Endothelial cell of umbilical vein (primary cell): ENCODE results near the gene BLTP3A. TPM values are rescaled to one million over a fixed set of nuclear protein-coding genes. Genes with fewer than 3 reads are reported as not detected.

Experiments used
- BruUV-seq: library from RNA; stranded (reverse); fragments of 400-500 nt; replicated peaks from 2 replicates; lab custom pipeline; 2021; lab: Mats Ljungman, UMichigan
- CTCF ChIA-PET: fragments of 300-600, 350-600 bp; sonication (Branson Sonifier 250); formaldehyde crosslinking; loops from one replicate; lab custom pipeline; 2021; ENCODE audit warnings: antibody characterized with exemption, inconsistent platforms; lab: Charles Lee
- POLR2A ChIA-PET: fragments of 300-600, 350-600 bp; sonication (Branson Sonifier 250); formaldehyde crosslinking; loops from one replicate; lab custom pipeline; 2021; ENCODE audit warnings: antibody characterized with exemption, inconsistent platforms; lab: Charles Lee
- DNase-seq: peaks from one replicate; pipeline ENCODE4 v3.0.0-alpha.2; 2011; ENCODE audit warnings: low read depth, low spot score
- FAIRE-seq: peaks from 2 replicates; lab custom pipeline; 2011; peaks lifted over from hg19 to GRCh38; lab: Jason Lieb, UNC
- H2AFZ ChIP-seq: 2 replicates; pipeline ENCODE4 v1.6.0; 2012; ENCODE audit warnings: low read depth, low read length, control low read depth, inconsistent platforms
- H3K27ac ChIP-seq: 2 replicates; pipeline ENCODE4 v1.5.1; 2011; ENCODE audit warnings: low read depth, mild to moderate bottlenecking, control low read depth, low read length, moderate library complexity; ENCODE audit not compliant: insufficient read depth
- H3K27me3 ChIP-seq, 2 experiments: 2 replicates each; pipeline versions ENCODE4 v1.6.0 to v1.6.1; 2011; ENCODE audit warnings: low read length in 2 of 2, mixed read lengths in 1 of 2; ENCODE audit not compliant: control insufficient read depth in 2 of 2, insufficient read depth in 2 of 2
- H3K36me3 ChIP-seq, 2 experiments: 2 replicates in 1 of 2; 3 replicates in 1 of 2; pipeline ENCODE4 v1.5.1; 2011; ENCODE audit warnings: low read length in 2 of 2, mild to moderate bottlenecking in 1 of 2, moderate library complexity in 1 of 2; ENCODE audit not compliant: control insufficient read depth in 2 of 2, insufficient read depth in 2 of 2; ENCODE audit errors: extremely low read depth in 1 of 2
- H3K4me1 ChIP-seq: 3 replicates; pipeline ENCODE4 v1.5.1; 2011; ENCODE audit warnings: mild to moderate bottlenecking, low read length; ENCODE audit not compliant: control insufficient read depth, insufficient read depth; ENCODE audit errors: extremely low read depth
- H3K4me2 ChIP-seq: 2 replicates; pipeline ENCODE4 v1.6.1; 2011; ENCODE audit warnings: low read length, control low read depth, mixed read lengths; ENCODE audit not compliant: insufficient read depth
- H3K4me3 ChIP-seq, 3 experiments: fragments of 200-600 bp in 1 of 3; sonication (generic), shearing (Covaris generic) in 1 of 3; replicated peaks in 1 of 3; 2 replicates each; pipeline ENCODE4 v1.5.1; 2011 to 2016; ENCODE audit warnings: control low read depth in 3 of 3, low read length in 3 of 3, mild to moderate bottlenecking in 2 of 3, inconsistent platforms in 1 of 3, low read depth in 1 of 3, moderate library complexity in 1 of 3; ENCODE audit not compliant: insufficient read depth in 1 of 3
- H3K79me2 ChIP-seq: 2 replicates; pipeline ENCODE4 v1.6.0; 2012; ENCODE audit warnings: low read length, inconsistent platforms; ENCODE audit not compliant: control insufficient read depth, insufficient read depth
- H3K9ac ChIP-seq: replicated peaks from 2 replicates; pipeline ENCODE3; 2011; ENCODE audit warnings: low read length, control low read depth; ENCODE audit not compliant: insufficient read depth; ENCODE audit errors: extremely low read depth
- H3K9me1 ChIP-seq: replicated peaks from 3 replicates; pipeline ENCODE4 v1.6.0; 2011; ENCODE audit warnings: mild to moderate bottlenecking, low read length; ENCODE audit not compliant: control insufficient read depth, insufficient read depth; ENCODE audit errors: extremely low read depth
- H3K9me3 ChIP-seq: replicated peaks from 2 replicates; pipeline ENCODE4 v1.5.1; 2012; ENCODE audit warnings: low read length, inconsistent platforms; ENCODE audit not compliant: control insufficient read depth, insufficient read depth
- H4K20me1 ChIP-seq: replicated peaks from 2 replicates; pipeline ENCODE3; 2011; ENCODE audit warnings: mild to moderate bottlenecking, low read length; ENCODE audit not compliant: control insufficient read depth, insufficient read depth; ENCODE audit errors: extremely low read depth
- CTCF ChIP-seq, 2 donors: IDR thresholded peaks; 1 replicate in 1 of 2; 2 replicates in 1 of 2; pipeline ENCODE4 v1.5.1; 2011; ENCODE audit warnings: low read length in 2 of 2, mild to moderate bottlenecking in 2 of 2, moderate library complexity in 2 of 2, control low read depth in 1 of 2, inconsistent platforms in 1 of 2, low read depth in 1 of 2; ENCODE audit not compliant: insufficient read depth in 1 of 2; ENCODE audit errors: extremely low read depth in 1 of 2
- EZH2 ChIP-seq: IDR thresholded peaks from 2 replicates; pipeline ENCODE4 v1.6.1; 2012; ENCODE audit warnings: borderline replicate concordance, low read depth, mild to moderate bottlenecking, moderate library complexity, low read length, inconsistent platforms; ENCODE audit not compliant: severe bottlenecking
- FOS ChIP-seq: IDR thresholded peaks from 2 replicates; pipeline ENCODE4 v1.6.1; 2011; ENCODE audit warnings: mild to moderate bottlenecking, low read length, moderate library complexity, borderline replicate concordance; ENCODE audit not compliant: insufficient read depth
- GATA2 ChIP-seq: IDR thresholded peaks from 2 replicates; pipeline ENCODE4 v1.7.0; 2011; ENCODE audit warnings: low read depth, mild to moderate bottlenecking, moderate library complexity, mixed read lengths, low read length; ENCODE audit not compliant: insufficient read length, insufficient read depth
- JUN ChIP-seq: IDR thresholded peaks from 2 replicates; pipeline ENCODE4 v1.6.1; 2011; ENCODE audit warnings: borderline replicate concordance, low read depth; ENCODE audit not compliant: insufficient read length, insufficient read depth
- MAX ChIP-seq: IDR thresholded peaks from 2 replicates; pipeline ENCODE4 v1.6.1; 2011; ENCODE audit not compliant: insufficient read depth, insufficient read length
- MYC ChIP-seq: IDR thresholded peaks from one replicate; pipeline ENCODE4 v1.6.1; 2011; ENCODE audit warnings: mild to moderate bottlenecking, low read depth, low read length
- POLR2A ChIP-seq: IDR thresholded peaks from 2 replicates; pipeline ENCODE4 v1.6.1; 2012; ENCODE audit warnings: low read depth, mild to moderate bottlenecking, control low read depth, low read length
- POLR2AphosphoS5 ChIP-seq: IDR thresholded peaks from 2 replicates; pipeline ENCODE4 v1.6.1; 2012; ENCODE audit warnings: low read depth, mild to moderate bottlenecking, control low read depth, low read length, moderate library complexity; ENCODE audit not compliant: insufficient read depth
- dilution Hi-C: fragments of 300-500 bp; cut with MboI; formaldehyde crosslinking; loops from one replicate; pipeline ENCODE4 v1.15.0; 2019; ENCODE audit warnings: low sequenced_read_pairs; ENCODE audit not compliant: extremely low pct_ligation_motif_present
- intact Hi-C: fragments of 100-400 bp; cut with micrococcal nuclease; formaldehyde crosslinking; loops from one replicate; pipeline ENCODE4 v1.10.0; 2022
- polyA plus RNA-seq, 4 experiments: library from polyadenylated mRNA; depleted of rRNA in 3 of 4; stranded (reverse) in 3 of 4; unstranded in 1 of 4; fragments of >200 nt; gene quantifications; 2 replicates each; pipeline versions ENCODE4 v1.2.1 to v1.2.3, GENCODE V29; 2011 to 2012; ENCODE audit warnings: missing spikeins in 1 of 4
- total RNA-seq: library from RNA; stranded (reverse); gene quantifications from 2 replicates; pipeline ENCODE4 v1.2.3, GENCODE V29; 2021

The BLTP3A gene
- total and polyA plus RNA-seq, 2 donors (not counting 3 experiments of a cell fraction or from before 2014, with no cell fraction given), result 4.6 to 9.3 TPM

- TF ChIP-seq MYC (no peak), MAX (no peak), FOS (no peak), GATA2 (no peak), POLR2A (no peak), CTCF (IDR thresholded peaks at IDR 0.05; ENCODE audit: extremely low read depth in 1 of 2, insufficient read depth in 1 of 2, low read depth in 1 of 2, low read length in 2 of 2) (no peak), JUN (no peak), POLR2AphosphoS5 (no peak), EZH2 (no peak)
- Histone ChIP-seq H3K4me3 (no peak overlapping the region), H3K36me3 (no peaks in the 10 kb centered on the region), H3K9me1 (no peaks in the 10 kb centered on the region), H4K20me1 (no peaks in the 10 kb centered on the region), H3K27me3 (no peaks in the 10 kb centered on the region), H2AFZ (no peak overlapping the region), H3K27ac (no peak overlapping the region), H3K4me2 (no peak overlapping the region), H3K9me3 (no peaks in the 10 kb centered on the region), H3K79me2 (no peaks in the 10 kb centered on the region), H3K9ac (no peak overlapping the region), H3K4me1 (no peaks in the 10 kb centered on the region)
- POLR2A ChIA-PET, result no interaction called here
- CTCF ChIA-PET, result interaction anchor here (0.6 to 1.1 kb wide), 5 partner anchors 9 to 370 kb away, joined by 3 to 4 read pairs (median 3); no protein-coding TSS in a partner anchor
- dilution Hi-C loops (no loop called here), intact Hi-C loops (no loop called here)
- DNase-seq (no peak), FAIRE-seq (no peak)
- BruUV-seq, result no TSS peak
Measured at GRCh38 chr6:34829137-34829536, 37.3 kb downstream of the BLTP3A start.
